ENCODE data around the gene SOX13. TPM values are rescaled to one million over a fixed set of nuclear protein-coding genes. Genes with fewer than 3 reads are reported as not detected.

The SOX13 gene
- total and polyA plus RNA-seq, 8 donors, result 4.1 to 42.6 (median 11.1) TPM

DNA sequence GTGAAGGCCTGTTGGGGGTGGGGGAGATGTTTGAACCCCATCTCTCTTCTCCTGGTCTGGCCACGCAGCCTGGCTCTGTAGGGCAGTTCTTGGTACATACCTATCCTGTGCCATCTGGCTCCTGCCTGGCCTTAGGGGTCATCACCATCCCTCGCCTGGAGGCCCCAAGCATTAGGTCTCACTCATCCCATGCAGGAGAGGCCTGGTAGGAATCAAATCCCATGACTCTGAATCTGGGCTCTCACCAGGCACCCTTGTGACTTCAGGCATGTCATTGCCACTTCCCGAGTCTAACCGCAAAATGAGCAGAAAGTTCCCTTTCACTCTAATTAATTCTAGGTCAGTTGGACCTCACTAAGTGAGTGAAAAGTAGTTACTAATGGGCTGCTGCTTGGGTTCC, 41.7 kb downstream of the SOX13 start:
- Histone ChIP-seq H3K27me3 (no peaks in the 10 kb centered on the region), H3K27ac (peak overlapping the region in 1 of 5 donors; percentile 29), H3K9me3 (no peaks in the 10 kb centered on the region), H3K36me3 (peaks cover 11 to 49% (median 39%) of the 10 kb centered on the region in 4 donors), H3K4me3 (no peak overlapping the region), H3K4me1 (peaks cover 0 to 30% (median 11%) of the 10 kb centered on the region in 4 donors)
- WGBS, 5 donors, result 89 to 96% (median 93%) methylated on average over 4 of the region's 4 CpGs
- DNase-seq, result no peak
- TF ChIP-seq POLR2A (IDR thresholded peaks at IDR 0.05) (no peak), EP300 (IDR thresholded peaks at IDR 0.05) (no peak), POLR2AphosphoS5 (IDR thresholded peaks at IDR 0.05) (no peak)
- TF ChIP-seq, protein P1, sequence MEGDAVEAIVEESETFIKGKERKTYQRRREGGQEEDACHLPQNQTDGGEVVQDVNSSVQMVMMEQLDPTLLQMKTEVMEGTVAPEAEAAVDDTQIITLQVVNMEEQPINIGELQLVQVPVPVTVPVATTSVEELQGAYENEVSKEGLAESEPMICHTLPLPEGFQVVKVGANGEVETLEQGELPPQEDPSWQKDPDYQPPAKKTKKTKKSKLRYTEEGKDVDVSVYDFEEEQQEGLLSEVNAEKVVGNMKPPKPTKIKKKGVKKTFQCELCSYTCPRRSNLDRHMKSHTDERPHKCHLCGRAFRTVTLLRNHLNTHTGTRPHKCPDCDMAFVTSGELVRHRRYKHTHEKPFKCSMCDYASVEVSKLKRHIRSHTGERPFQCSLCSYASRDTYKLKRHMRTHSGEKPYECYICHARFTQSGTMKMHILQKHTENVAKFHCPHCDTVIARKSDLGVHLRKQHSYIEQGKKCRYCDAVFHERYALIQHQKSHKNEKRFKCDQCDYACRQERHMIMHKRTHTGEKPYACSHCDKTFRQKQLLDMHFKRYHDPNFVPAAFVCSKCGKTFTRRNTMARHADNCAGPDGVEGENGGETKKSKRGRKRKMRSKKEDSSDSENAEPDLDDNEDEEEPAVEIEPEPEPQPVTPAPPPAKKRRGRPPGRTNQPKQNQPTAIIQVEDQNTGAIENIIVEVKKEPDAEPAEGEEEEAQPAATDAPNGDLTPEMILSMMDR (IDR thresholded peaks at IDR 0.05), result no peak
- intact Hi-C loops (cut with DNase I; ENCODE audit: low total_unique reads), result no loop called here

DNA sequence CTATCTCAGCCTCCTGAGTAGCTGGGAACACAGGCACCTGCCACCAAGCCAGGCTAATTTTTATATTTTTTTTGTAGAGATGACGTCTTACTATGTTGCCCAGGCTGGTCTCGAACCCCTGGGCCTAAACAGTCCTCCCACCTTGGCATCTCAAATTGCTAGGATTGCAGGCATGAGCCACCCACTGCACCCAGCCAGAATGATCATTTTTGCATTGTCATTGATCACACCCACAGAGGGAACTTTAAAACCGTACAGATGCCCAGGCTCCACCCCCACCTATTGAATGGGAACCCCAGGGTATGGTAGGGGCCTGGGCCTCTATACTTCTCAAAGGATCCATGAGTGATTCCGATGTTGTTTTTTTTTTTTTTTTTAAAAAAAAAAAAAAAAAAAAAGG, 42.2 kb downstream of the SOX13 start:
- Histone ChIP-seq H3K4me3 (no peak overlapping the region), H3K27ac (no peak overlapping the region), H3K27me3 (no peaks in the 10 kb centered on the region), H3K9me3 (no peaks in the 10 kb centered on the region), H3K4me1 (peaks cover 0 to 30% (median 11%) of the 10 kb centered on the region in 4 donors), H3K36me3 (peaks cover 11 to 54% (median 44%) of the 10 kb centered on the region in 4 donors)
- DNase-seq, result no peak
- intact Hi-C loops (cut with DNase I; ENCODE audit: low total_unique reads), result no loop called here
- WGBS, 5 donors, result 77 to 88% (median 86%) methylated on average over 4 of the region's 4 CpGs
- no peak for TF ChIP-seq POLR2AphosphoS5 (IDR thresholded peaks at IDR 0.05)
- TF ChIP-seq POLR2A (IDR thresholded peaks at IDR 0.05), result no peak
- TF ChIP-seq, protein P1 (IDR thresholded peaks at IDR 0.05), result no peak
- TF ChIP-seq EP300 (IDR thresholded peaks at IDR 0.05), result no peak

DNA sequence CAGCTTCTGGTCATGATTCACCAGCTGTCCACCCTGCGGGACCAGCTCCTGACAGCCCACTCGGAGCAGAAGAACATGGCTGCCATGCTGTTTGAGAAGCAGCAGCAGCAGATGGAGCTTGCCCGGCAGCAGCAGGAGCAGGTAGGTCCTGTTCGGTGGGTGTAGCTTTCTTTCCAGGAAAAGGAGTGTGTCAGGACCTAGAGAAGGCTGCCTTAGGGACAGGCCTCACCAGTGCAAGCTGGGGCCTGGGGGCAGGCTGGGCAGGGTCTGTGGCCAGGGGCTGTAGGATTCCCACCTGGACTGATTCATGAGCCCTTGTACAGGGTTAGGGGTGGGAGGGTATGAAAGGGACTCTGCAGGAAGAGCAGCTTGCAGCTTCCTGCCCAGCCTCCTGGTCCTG, 43.6 kb downstream of the SOX13 start:
- H3K9me3 ChIP-seq, result no peaks in the 10 kb centered on the region
- DNase-seq, result no peak
- H3K36me3 ChIP-seq, result peaks cover 14 to 68% (median 59%) of the 10 kb centered on the region in 4 donors
- peaks cover 0 to 18% (median 11%) of the 10 kb centered on the region in 4 donors for H3K4me1 ChIP-seq
- 82 to 91% (median 89%) methylated on average over 4 of the region's 4 CpGs for WGBS, 5 donors
- intact Hi-C loops (cut with DNase I; ENCODE audit: low total_unique reads), result no loop called here
- TF ChIP-seq, protein P1 (IDR thresholded peaks at IDR 0.05), result no peak
- TF ChIP-seq EP300 (IDR thresholded peaks at IDR 0.05) (no peak), POLR2AphosphoS5 (IDR thresholded peaks at IDR 0.05) (no peak), POLR2A (IDR thresholded peaks at IDR 0.05) (no peak)
- H3K27me3 ChIP-seq, result no peaks in the 10 kb centered on the region
- no peak overlapping the region for H3K27ac ChIP-seq
- no peak overlapping the region for H3K4me3 ChIP-seq

DNA sequence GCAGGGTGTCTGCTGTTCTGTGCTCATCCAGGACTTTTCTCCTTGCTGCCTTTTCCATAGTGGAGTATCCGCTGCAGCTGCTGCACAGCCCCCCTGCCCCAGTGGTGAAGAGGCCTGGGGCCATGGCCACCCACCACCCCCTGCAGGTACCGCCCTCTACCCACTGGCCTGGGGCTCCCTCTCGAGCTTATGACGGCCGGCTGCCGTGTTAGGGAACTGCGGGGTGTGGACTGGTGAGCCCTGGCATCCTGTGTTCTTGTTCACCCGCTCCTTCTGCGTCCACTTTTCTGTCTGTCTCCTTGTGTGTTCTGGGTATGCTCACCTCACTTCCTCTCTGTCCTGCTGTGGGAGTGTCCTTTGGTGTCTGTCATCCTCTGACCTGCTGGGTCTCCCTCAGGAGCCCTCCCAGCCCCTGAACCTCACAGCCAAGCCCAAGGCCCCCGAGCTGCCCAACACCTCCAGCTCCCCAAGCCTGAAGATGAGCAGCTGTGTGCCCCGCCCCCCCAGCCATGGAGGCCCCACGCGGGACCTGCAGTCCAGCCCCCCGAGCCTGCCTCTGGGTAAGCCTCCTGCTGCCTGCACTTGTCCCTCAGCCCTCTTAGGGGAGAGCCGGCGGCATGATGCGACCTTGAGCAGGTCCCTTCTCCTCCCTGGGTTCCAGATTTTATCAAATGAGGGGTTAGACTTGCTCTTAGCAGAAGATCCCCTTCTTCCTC, 49.1 kb downstream of the SOX13 start:
- Histone ChIP-seq H3K27me3 (no peaks in the 10 kb centered on the region), H3K9me3 (no peaks in the 10 kb centered on the region), H3K36me3 (peaks cover 20 to 96% (median 94%) of the 10 kb centered on the region in 4 donors), H3K4me1 (peaks cover 0 to 12% (median 7%) of the 10 kb centered on the region in 4 donors), H3K27ac (no peak overlapping the region), H3K4me3 (no peak overlapping the region)
- DNase-seq, result no peak
- 89 to 94% (median 92%) methylated on average over 15 to 17 of the region's 17 CpGs for WGBS, 5 donors
- intact Hi-C loops (cut with DNase I; ENCODE audit: low total_unique reads), result no loop called here
- no peak for TF ChIP-seq POLR2AphosphoS5 (IDR thresholded peaks at IDR 0.05)
- no peak for TF ChIP-seq POLR2A (IDR thresholded peaks at IDR 0.05)
- no peak for TF ChIP-seq EP300 (IDR thresholded peaks at IDR 0.05)
- TF ChIP-seq, protein P1 (IDR thresholded peaks at IDR 0.05), result no peak
